Activated CD8-positive, alpha-beta T cell treated with anti-CD3 and anti-CD28 coated beads for 36 hours (primary cell): Measurements from ENCODE around the gene CD34. TPM values are rescaled to one million over a fixed set of nuclear protein-coding genes. Genes with fewer than 3 reads are reported as not detected.

Source experiments
- ATAC-seq: fragments of 200-7000 bp; cut with Tn5 transposase; one replicate; pipeline ENCODE4 v1.10.0; 2021; ENCODE audit warnings: mild to moderate bottlenecking, moderate library complexity
- CTCF ChIA-PET: fragments of 350-600 bp; sonication (Branson Sonifier 250); formaldehyde crosslinking; loops from one replicate; lab custom pipeline; 2021; ENCODE audit warnings: antibody characterized with exemption; lab: Charles Lee
- POLR2A ChIA-PET: fragments of 350-600 bp; sonication (Branson Sonifier 250); formaldehyde crosslinking; loops from one replicate; lab custom pipeline; 2021; ENCODE audit warnings: antibody characterized with exemption; lab: Charles Lee
- DNase-seq: peaks from one replicate; pipeline ENCODE4 v3.0.0-alpha.2; 2020
- H3K27ac Mint-ChIP-seq: one replicate; pipeline ENCODE4 v1.8.0; 2021; ENCODE audit warnings: mild to moderate bottlenecking, mixed read lengths
- H3K27me3 Mint-ChIP-seq: one replicate; pipeline ENCODE4 v1.8.0; 2021; ENCODE audit warnings: mixed read lengths
- H3K36me3 Mint-ChIP-seq: one replicate; pipeline ENCODE4 v1.8.0; 2021; ENCODE audit warnings: low read depth, mixed read lengths
- H3K4me1 Mint-ChIP-seq: one replicate; pipeline ENCODE4 v1.8.0; 2021; ENCODE audit warnings: low read depth, mixed read lengths
- H3K4me3 Mint-ChIP-seq: one replicate; pipeline ENCODE4 v1.8.0; 2021; ENCODE audit warnings: mild to moderate bottlenecking, moderate library complexity, mixed read lengths
- H3K9me3 Mint-ChIP-seq: one replicate; pipeline ENCODE4 v1.8.0; 2021; ENCODE audit warnings: mixed read lengths
- CTCF ChIP-seq: fragments of 200-600 bp; IDR thresholded peaks from one replicate; pipeline ENCODE4 v1.8.0; 2022; ENCODE audit warnings: antibody characterized with exemption, mild to moderate bottlenecking
- intact Hi-C: fragments of 100-400 bp; cut with micrococcal nuclease; formaldehyde crosslinking; loops from one replicate; pipeline ENCODE4 v1.10.0; 2022
- total RNA-seq, 2 experiments: library from RNA; stranded (reverse); gene quantifications; one replicate each; pipeline ENCODE4 v1.2.3, GENCODE V29; 2021

CD34 gene
- under 1 TPM; 0.04 to 0.05 TPM for total RNA-seq

- Mint-ChIP-seq H3K4me1 (peaks cover 12% of the 10 kb centered on the region), H3K27ac (no peak within 1 kb of the TSS), H3K36me3 (no peaks in the 10 kb centered on the region), H3K27me3 (peaks cover 44% of the 10 kb centered on the region), H3K4me3 (peak within 1 kb of the TSS; percentile 45), H3K9me3 (no peaks in the 10 kb centered on the region)
- POLR2A ChIA-PET, result interaction anchor here (1.7 kb wide), 1 partner anchor 52 kb away, joined by 3 read pairs; no protein-coding TSS in a partner anchor
- intact Hi-C loops, result no loop called here
- ATAC-seq (peak; percentile 82), DNase-seq (peak; percentile 37)
- CTCF ChIA-PET, result interaction anchor here (1.0 to 3.4 kb wide), 6 partner anchors 25 to 114 kb away, joined by 3 to 25 read pairs (median 4); no protein-coding TSS in a partner anchor
- TF ChIP-seq CTCF, result no peak
These were observed at the start of gene CD34 for GRCh38 chr1:207910591-207911354. Gene CD34, minus strand, starts transcription at chr1:207911125. Its CDS starts 45 bp downstream, at chr1:207911080.

GRCh38 chr1:207960346-207960745 lies 49.4 kb upstream of the CD34 start:
- Mint-ChIP-seq H3K36me3 (no peaks in the 10 kb centered on the region), H3K4me3 (no peak overlapping the region), H3K4me1 (peaks cover 4% of the 10 kb centered on the region), H3K9me3 (no peaks in the 10 kb centered on the region), H3K27ac (no peak overlapping the region), H3K27me3 (peaks cover 32% of the 10 kb centered on the region)
- no peak for ATAC-seq
- POLR2A ChIA-PET, result interaction anchor here (0.6 kb wide), 1 partner anchor 105 kb away, joined by 3 read pairs; no protein-coding TSS in a partner anchor
- no peak for DNase-seq
- CTCF ChIA-PET, result interaction anchor here (0.9 to 10.0 kb wide), 4 partner anchors 76 to 132 kb away, joined by 3 to 253 read pairs (median 3); no protein-coding TSS in a partner anchor
- intact Hi-C loops, result loop anchor here (5.0 kb wide), 2 partner anchors 58 to 133 kb away; no protein-coding TSS in a partner anchor
- TF ChIP-seq CTCF, result no peak

- intact Hi-C loops, result loop anchor here (5.0 kb wide), 2 partner anchors 58 to 133 kb away; no protein-coding TSS in a partner anchor
- Mint-ChIP-seq H3K36me3 (no peaks in the 10 kb centered on the region), H3K9me3 (no peaks in the 10 kb centered on the region), H3K4me3 (peak overlapping the region; percentile 60), H3K4me1 (peaks cover 4% of the 10 kb centered on the region), H3K27me3 (peaks cover 34% of the 10 kb centered on the region), H3K27ac (no peak overlapping the region)
- CTCF ChIA-PET, result interaction anchor here (0.9 to 10.0 kb wide), 4 partner anchors 75 to 131 kb away, joined by 3 to 253 read pairs (median 3); no protein-coding TSS in a partner anchor
- POLR2A ChIA-PET, result no interaction called here
- TF ChIP-seq CTCF, result no peak
- DNase-seq (no peak), ATAC-seq (no peak)
These were observed 49.0 kb upstream of the CD34 start for GRCh38 chr1:207959910-207960309.

GRCh38 chr1:207959141-207959825 lies 48.4 kb upstream of the CD34 start:
- Mint-ChIP-seq H3K27ac (no peak overlapping the region), H3K36me3 (no peaks in the 10 kb centered on the region), H3K27me3 (peaks cover 34% of the 10 kb centered on the region), H3K4me1 (peaks cover 4% of the 10 kb centered on the region), H3K4me3 (peak overlapping the region; percentile 60), H3K9me3 (no peaks in the 10 kb centered on the region)
- ChIA-PET CTCF (interaction anchor here (0.9 to 10.0 kb wide), 5 partner anchors 23 to 130 kb away, joined by 3 to 253 read pairs (median 3); no protein-coding TSS in a partner anchor), POLR2A (no interaction called here)
- intact Hi-C loops, result no loop called here
- ATAC-seq (peak; percentile 29), DNase-seq (peak; percentile 35)
- TF ChIP-seq CTCF, result no peak
